ENCODE measurements around the gene NPR2. TPM values are rescaled to one million over a fixed set of nuclear protein-coding genes. Genes with fewer than 3 reads are reported as not detected.

Gene NPR2
- total RNA-seq, 1 donor from 2014 or later = 20.6 TPM

DNA sequence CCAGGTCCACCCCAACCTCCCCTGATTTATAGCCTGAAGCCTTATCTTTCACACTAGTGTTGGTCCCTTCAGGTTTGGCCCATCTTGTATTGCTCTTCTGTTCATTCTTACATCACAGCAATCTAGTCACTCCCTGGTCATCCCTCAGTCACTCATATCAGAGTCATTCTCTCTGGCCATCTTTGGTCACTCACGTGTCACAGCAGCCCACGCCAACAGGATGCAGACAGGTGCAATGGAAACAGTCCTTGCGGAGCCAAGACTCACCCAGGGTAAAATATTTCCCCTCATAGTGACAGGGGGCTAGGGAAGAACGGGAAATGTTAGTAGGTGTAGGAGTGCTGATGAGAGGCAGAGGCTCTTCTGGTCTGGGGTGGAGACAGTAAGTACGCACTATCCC is 37.9 kb upstream of the NPR2 start:
- ATAC-seq = no peak
- no peaks in the 10 kb centered on the region for H3K9me3 ChIP-seq
- H3K4me1 ChIP-seq = peaks cover 38% of the 10 kb centered on the region
- no peak overlapping the region for H3K4me3 ChIP-seq
- H3K36me3 ChIP-seq = peaks cover 42% of the 10 kb centered on the region
- intact Hi-C loops (cut with DNase I) = no loop called here
- H3K27ac ChIP-seq = no peak overlapping the region
- no peak for DNase-seq
- no peaks in the 10 kb centered on the region for H3K27me3 ChIP-seq (ENCODE audit: low read depth)
- TF ChIP-seq, protein P1, sequence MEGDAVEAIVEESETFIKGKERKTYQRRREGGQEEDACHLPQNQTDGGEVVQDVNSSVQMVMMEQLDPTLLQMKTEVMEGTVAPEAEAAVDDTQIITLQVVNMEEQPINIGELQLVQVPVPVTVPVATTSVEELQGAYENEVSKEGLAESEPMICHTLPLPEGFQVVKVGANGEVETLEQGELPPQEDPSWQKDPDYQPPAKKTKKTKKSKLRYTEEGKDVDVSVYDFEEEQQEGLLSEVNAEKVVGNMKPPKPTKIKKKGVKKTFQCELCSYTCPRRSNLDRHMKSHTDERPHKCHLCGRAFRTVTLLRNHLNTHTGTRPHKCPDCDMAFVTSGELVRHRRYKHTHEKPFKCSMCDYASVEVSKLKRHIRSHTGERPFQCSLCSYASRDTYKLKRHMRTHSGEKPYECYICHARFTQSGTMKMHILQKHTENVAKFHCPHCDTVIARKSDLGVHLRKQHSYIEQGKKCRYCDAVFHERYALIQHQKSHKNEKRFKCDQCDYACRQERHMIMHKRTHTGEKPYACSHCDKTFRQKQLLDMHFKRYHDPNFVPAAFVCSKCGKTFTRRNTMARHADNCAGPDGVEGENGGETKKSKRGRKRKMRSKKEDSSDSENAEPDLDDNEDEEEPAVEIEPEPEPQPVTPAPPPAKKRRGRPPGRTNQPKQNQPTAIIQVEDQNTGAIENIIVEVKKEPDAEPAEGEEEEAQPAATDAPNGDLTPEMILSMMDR (IDR thresholded peaks at IDR 0.05) = no peak

DNA sequence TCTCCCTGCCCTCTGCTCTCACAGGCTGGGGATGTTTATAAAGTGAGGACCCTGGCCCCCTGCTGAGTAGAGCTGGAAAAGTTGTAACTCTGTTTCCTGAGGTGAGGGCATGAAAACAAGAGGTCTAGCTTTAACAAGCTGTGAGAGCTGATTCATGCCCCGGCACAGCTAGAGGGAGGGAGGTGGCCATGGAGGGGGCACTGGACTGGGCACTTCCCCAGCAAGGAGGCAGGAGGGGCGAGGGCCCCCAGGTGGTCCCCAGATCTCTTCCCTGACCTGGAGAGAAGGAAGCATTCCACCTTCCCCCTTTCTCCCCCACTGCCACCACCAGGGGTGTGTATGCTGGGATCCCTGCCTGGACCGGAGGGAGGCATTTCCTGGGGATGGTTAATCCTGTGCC is 37.1 kb upstream of the NPR2 start, which contains the start of gene MSMP:
TSS of gene MSMP (minus strand) at position 13 of the 400 bp plus-strand sequence. CDS start 147 bp downstream, outside the sequence.
- peaks cover 42% of the 10 kb centered on the region for H3K36me3 ChIP-seq
- intact Hi-C loops (cut with DNase I) = no loop called here
- H3K27me3 ChIP-seq (ENCODE audit: low read depth) = no peaks in the 10 kb centered on the region
- no peaks in the 10 kb centered on the region for H3K9me3 ChIP-seq
- ATAC-seq (no peak), DNase-seq (no peak)
- H3K27ac ChIP-seq = no peak within 1 kb of the TSS
- TF ChIP-seq, protein P1 (IDR thresholded peaks at IDR 0.05) = no peak
- H3K4me1 ChIP-seq = peaks cover 46% of the 10 kb centered on the region
- no peak within 1 kb of the TSS for H3K4me3 ChIP-seq

DNA sequence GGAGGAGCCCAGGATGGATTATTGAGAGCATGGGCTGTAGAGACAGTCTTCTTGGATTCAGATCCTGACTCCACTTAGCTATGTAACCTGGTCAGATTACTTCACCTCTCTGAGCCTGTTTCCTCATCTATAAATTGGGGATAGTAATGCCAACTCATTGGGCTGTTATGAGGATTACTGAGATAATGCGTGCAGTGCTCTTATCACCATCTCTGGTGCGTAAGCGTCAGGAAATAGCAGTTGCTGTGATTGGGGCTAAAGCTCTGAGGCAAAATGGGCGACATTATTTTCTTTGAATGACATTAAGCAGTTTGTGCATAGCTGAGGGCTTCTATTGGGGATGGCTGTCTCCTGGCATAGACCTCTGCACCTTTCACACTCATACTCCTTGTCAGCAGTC is 36.3 kb upstream of the NPR2 start:
- no peaks in the 10 kb centered on the region for H3K27me3 ChIP-seq (ENCODE audit: low read depth)
- H3K27ac ChIP-seq = no peak overlapping the region
- H3K9me3 ChIP-seq = no peaks in the 10 kb centered on the region
- no peak overlapping the region for H3K4me3 ChIP-seq
- TF ChIP-seq, protein P1 (IDR thresholded peaks at IDR 0.05) = no peak
- peaks cover 43% of the 10 kb centered on the region for H3K4me1 ChIP-seq
- ATAC-seq (no peak), DNase-seq (no peak)
- peaks cover 42% of the 10 kb centered on the region for H3K36me3 ChIP-seq
- intact Hi-C loops (cut with DNase I) = no loop called here

DNA sequence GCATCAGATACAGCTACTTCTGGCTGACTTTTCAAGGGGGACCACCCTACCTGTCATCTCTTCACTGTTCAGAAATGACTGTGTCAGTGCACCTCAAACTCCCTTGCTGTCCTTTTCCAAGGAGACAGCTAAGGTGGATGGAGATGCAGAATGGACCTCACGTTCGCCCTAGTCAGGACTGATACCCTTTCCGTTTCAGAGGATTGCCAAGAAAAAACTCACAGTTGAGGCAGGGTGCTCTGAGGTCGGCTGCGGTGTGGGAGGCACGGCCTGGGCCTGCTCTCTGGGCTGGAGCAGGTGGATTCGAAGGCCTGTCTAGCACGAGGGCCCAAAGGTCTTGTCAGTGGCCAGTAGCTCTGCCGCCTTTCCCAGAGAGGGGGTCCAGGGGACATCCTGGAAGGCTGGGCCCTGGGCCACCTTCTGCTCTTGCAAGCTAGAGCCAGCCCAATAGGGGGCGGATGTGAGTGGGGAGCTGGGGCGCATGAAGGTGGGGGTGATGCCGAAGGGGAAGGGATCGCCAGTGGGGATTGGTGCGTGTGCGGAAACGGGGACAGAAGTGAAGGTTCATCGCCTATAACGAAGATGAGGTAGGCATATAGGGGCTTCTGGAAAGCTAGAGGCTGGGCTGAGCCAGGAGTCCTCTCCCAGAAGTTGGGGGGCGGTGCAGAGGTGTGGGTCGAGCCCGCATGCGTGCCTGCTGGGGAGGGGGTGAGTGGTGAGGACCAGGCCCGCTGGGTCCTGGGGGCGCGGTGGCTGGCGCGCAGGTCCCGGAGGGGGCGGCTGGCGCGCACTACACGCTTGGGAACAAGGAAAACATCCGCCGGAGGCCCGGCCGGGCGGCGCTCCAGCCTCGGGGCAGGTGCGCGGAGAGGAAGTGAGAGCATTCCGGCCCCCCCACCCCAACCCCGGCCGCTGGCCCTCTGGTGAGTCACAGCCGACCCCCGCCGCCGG is 34.8 kb upstream of the NPR2 start:
- peak; percentile 89 to 90 for ATAC-seq
- H3K27me3 ChIP-seq (ENCODE audit: low read depth) = no peaks in the 10 kb centered on the region
- peak overlapping the region; percentile 68 for H3K4me3 ChIP-seq
- peak; percentile 84 for DNase-seq
- H3K36me3 ChIP-seq = peaks cover 32% of the 10 kb centered on the region
- H3K27ac ChIP-seq = peak overlapping the region; percentile 93
- H3K4me1 ChIP-seq = peaks cover 43% of the 10 kb centered on the region
- TF ChIP-seq, protein P1 (IDR thresholded peaks at IDR 0.05) = peak; percentile 59
- no peaks in the 10 kb centered on the region for H3K9me3 ChIP-seq
- intact Hi-C loops (cut with DNase I) = no loop called here

DNA sequence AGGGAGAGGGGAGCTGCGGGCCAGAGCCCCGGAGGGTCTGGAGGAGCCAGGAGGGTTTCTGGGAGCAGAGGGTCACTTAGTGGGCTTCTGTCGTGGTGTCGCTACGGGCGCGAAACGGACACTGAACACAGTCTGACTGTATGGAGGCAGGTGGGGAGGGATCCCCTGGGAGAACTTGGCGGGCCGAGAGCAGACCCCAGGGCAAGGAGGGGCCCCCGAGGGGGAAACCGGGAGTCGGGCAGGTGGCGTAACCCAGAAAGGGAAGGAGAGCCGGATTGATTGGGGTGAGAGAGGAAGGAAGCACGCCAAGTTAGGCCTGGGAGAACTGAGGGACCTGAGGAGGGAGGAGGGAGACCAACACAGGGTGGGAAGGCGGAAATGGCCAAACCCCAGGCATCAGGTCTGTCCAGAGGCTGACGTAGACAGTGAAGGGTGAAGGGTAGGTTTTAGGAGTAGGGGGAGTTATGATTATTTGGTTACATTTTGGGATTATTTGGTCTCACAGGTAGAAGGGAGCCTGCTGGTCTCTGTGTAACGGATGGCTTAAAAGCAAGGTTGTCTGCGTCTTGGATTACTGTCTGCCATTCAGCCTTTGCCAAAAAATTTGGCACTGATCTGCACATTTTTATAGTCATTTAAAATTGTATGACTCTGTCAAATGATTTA is 34.0 kb upstream of the NPR2 start:
- ATAC-seq = peak; percentile 81 to 88
- H3K4me3 ChIP-seq = peak overlapping the region; percentile 68
- intact Hi-C loops (cut with DNase I) = no loop called here
- H3K4me1 ChIP-seq = peaks cover 43% of the 10 kb centered on the region
- H3K27me3 ChIP-seq (ENCODE audit: low read depth) = no peaks in the 10 kb centered on the region
- peaks cover 24% of the 10 kb centered on the region for H3K36me3 ChIP-seq
- TF ChIP-seq, protein P1 (IDR thresholded peaks at IDR 0.05) = no peak
- no peaks in the 10 kb centered on the region for H3K9me3 ChIP-seq
- peak overlapping the region; percentile 93 for H3K27ac ChIP-seq
- peak; percentile 56 for DNase-seq

Measured in lower lobe of right lung (tissue), 2 donors.